CD4-positive, alpha-beta T cell treated with Interleukin-10 for 1 hour (primary cell): Measurements from ENCODE around the gene DLG3.
"Not testable (repeated sequence)": the region's sequence is repeated elsewhere in the genome, so short reads cannot be mapped to it uniquely, and the experiment has no call there.

Experiments
- DNase-seq: peaks from one replicate; pipeline ENCODE4 v3.0.0-alpha.2; 2020

Gene DLG3

GRCh38 chrX:70476934-70477733 lies 32.5 kb downstream of the DLG3 start:
- DNase-seq: no peak

GRCh38 chrX:70477734-70478075 lies 33.1 kb downstream of the DLG3 start:
- no peak for DNase-seq

- DNase-seq: no peak
Measured at GRCh38 chrX:70478526-70479245, 34.1 kb downstream of the DLG3 start.

- DNase-seq: no peak
Measured at GRCh38 chrX:70479247-70479921, 34.7 kb downstream of the DLG3 start.

- DNase-seq: no peak
Measured at GRCh38 chrX:70479922-70480659, 35.5 kb downstream of the DLG3 start.

- DNase-seq: no peak
Measured at GRCh38 chrX:70480660-70481018, 36.0 kb downstream of the DLG3 start.

GRCh38 chrX:70481471-70482270 lies 37.0 kb downstream of the DLG3 start:
- no peak for DNase-seq

GRCh38 chrX:70482300-70482699 lies 37.7 kb downstream of the DLG3 start:
- no peak for DNase-seq

GRCh38 chrX:70485466-70485865 lies 40.8 kb downstream of the DLG3 start:
- DNase-seq: no peak

- no peak for DNase-seq
Measured at GRCh38 chrX:70488856-70489255, 44.2 kb downstream of the DLG3 start.

- DNase-seq: no peak
Measured at GRCh38 chrX:70494441-70494840, 49.8 kb downstream of the DLG3 start.

GRCh38 chrX:70496491-70496890 lies 51.9 kb downstream of the DLG3 start:
- DNase-seq: no peak

- no peak for DNase-seq
Measured at GRCh38 chrX:70497026-70497425, 52.4 kb downstream of the DLG3 start.

- no peak for DNase-seq
Measured at GRCh38 chrX:70498129-70498528, 53.5 kb downstream of the DLG3 start.

- DNase-seq: no peak
Measured at GRCh38 chrX:70500826-70501225, 56.2 kb downstream of the DLG3 start.

- DNase-seq: no peak
Measured at GRCh38 chrX:70504772-70505450, 60.3 kb downstream of the DLG3 start.

GRCh38 chrX:70505451-70505841 lies 60.8 kb downstream of the DLG3 start:
- no peak for DNase-seq

- DNase-seq: no peak
Measured at GRCh38 chrX:70508296-70508911, 63.8 kb downstream of the DLG3 start.

GRCh38 chrX:70509078-70509477 lies 64.4 kb downstream of the DLG3 start:
- no peak for DNase-seq

GRCh38 chrX:70515270-70515669 lies 70.6 kb downstream of the DLG3 start:
- DNase-seq: not testable (repeated sequence)

GRCh38 chrX:70515692-70516091 lies 71.1 kb downstream of the DLG3 start:
- not testable (repeated sequence) for DNase-seq
